IMR-90 (cell line): Measurements from ENCODE around the gene RHOT1. TPM values are rescaled to one million over a fixed set of nuclear protein-coding genes. Genes with fewer than 3 reads are reported as not detected.
"Not testable (repeated sequence)": the region's sequence is repeated elsewhere in the genome, so short reads cannot be mapped to it uniquely, and the experiment has no call there.

ENCODE experiments used
- ATAC-seq: fragments of 200-7000 bp; cut with Tn5 transposase; 2 replicates; pipeline ENCODE4 v1.9.1; 2020; ENCODE audit warnings: low read depth, mild to moderate bottlenecking, moderate library complexity
- BruUV-seq: library from RNA; stranded (reverse); fragments of 400-500 nt; replicated peaks from 2 replicates; lab custom pipeline; 2021; lab: Mats Ljungman, UMichigan
- CTCF ChIA-PET: fragments of 300-600 bp; formaldehyde crosslinking; extraction: SDS; loops from one replicate; lab custom pipeline; 2021; ENCODE audit warnings: antibody characterized with exemption; lab: Yijun Ruan, JAX
- POLR2A ChIA-PET: fragments of 300-600 bp; sonication (Branson Sonifier 250); formaldehyde crosslinking; loops from one replicate; lab custom pipeline; 2022; ENCODE audit warnings: antibody characterized with exemption; ENCODE audit not compliant: unreplicated experiment; lab: Charles Lee
- DNase-seq: peaks from one replicate; pipeline ENCODE4 v3.0.0; 2013
- H2AFZ ChIP-seq: replicated peaks from 2 replicates; pipeline ENCODE3; 2013; ENCODE audit warnings: low read length, mild to moderate bottlenecking; ENCODE audit not compliant: poor library complexity
- H2AK5ac ChIP-seq: 2 replicates; pipeline ENCODE4 v1.6.1; 2013; ENCODE audit warnings: low read depth, low read length, inconsistent platforms
- H2AK9ac ChIP-seq: replicated peaks from 2 replicates; pipeline ENCODE3; 2013; ENCODE audit warnings: mild to moderate bottlenecking, low read depth, low read length, moderate library complexity; ENCODE audit not compliant: poor library complexity
- H2BK120ac ChIP-seq: 2 replicates; pipeline ENCODE4 v1.6.1; 2013; ENCODE audit warnings: low read depth, low read length, inconsistent platforms
- H2BK15ac ChIP-seq: 3 replicates; pipeline ENCODE4 v1.6.1; 2013; ENCODE audit warnings: low read depth, low read length, inconsistent platforms
- H2BK20ac ChIP-seq: 2 replicates; pipeline ENCODE4 v1.6.1; 2013; ENCODE audit warnings: low read depth, mild to moderate bottlenecking, inconsistent platforms, low read length, moderate library complexity
- H2BK5ac ChIP-seq: 2 replicates; pipeline ENCODE4 v1.6.1; 2013; ENCODE audit warnings: mild to moderate bottlenecking, low read depth, low read length, inconsistent platforms; ENCODE audit not compliant: poor library complexity, severe bottlenecking
- H3K14ac ChIP-seq: replicated peaks from 2 replicates; pipeline ENCODE4 v1.6.1; 2013; ENCODE audit warnings: low read depth, low read length, inconsistent platforms
- H3K18ac ChIP-seq: 2 replicates; pipeline ENCODE4 v1.6.1; 2013; ENCODE audit warnings: low read depth, low read length, control low read depth
- H3K23ac ChIP-seq: 2 replicates; pipeline ENCODE4 v1.6.1; 2013; ENCODE audit warnings: low read depth, low read length, inconsistent platforms
- H3K27ac ChIP-seq: 2 replicates; pipeline ENCODE4 v1.5.1; 2013; ENCODE audit warnings: mild to moderate bottlenecking, control low read depth, low read length; ENCODE audit not compliant: insufficient read depth
- H3K27me3 ChIP-seq: 2 replicates; pipeline ENCODE4 v1.6.1; 2013; ENCODE audit warnings: low read length; ENCODE audit not compliant: control insufficient read depth, insufficient read depth
- H3K36me3 ChIP-seq: 2 replicates; pipeline ENCODE4 v1.6.1; 2013; ENCODE audit warnings: low read length, mixed read lengths; ENCODE audit not compliant: control insufficient read depth, insufficient read depth
- H3K4ac ChIP-seq: 2 replicates; pipeline ENCODE4 v1.6.1; 2013; ENCODE audit warnings: low read depth, low read length, inconsistent platforms
- H3K4me1 ChIP-seq: 2 replicates; pipeline ENCODE4 v1.6.1; 2013; ENCODE audit warnings: low read length, mixed read lengths; ENCODE audit not compliant: control insufficient read depth, insufficient read depth
- H3K4me2 ChIP-seq: 2 replicates; pipeline ENCODE4 v1.6.1; 2013; ENCODE audit warnings: low read depth, mild to moderate bottlenecking, control low read depth, low read length, moderate library complexity
- H3K4me3 ChIP-seq: 2 replicates; pipeline ENCODE4 v1.5.1; 2013; ENCODE audit warnings: low read depth, mild to moderate bottlenecking, control low read depth, low read length, moderate library complexity; ENCODE audit not compliant: insufficient read depth
- H3K56ac ChIP-seq: 2 replicates; pipeline ENCODE4 v1.6.1; 2013; ENCODE audit warnings: low read length, inconsistent platforms; ENCODE audit not compliant: insufficient read depth; ENCODE audit errors: extremely low read depth
- H3K79me1 ChIP-seq, 2 experiments: 2 replicates each; pipeline ENCODE4 v1.6.1; 2013; ENCODE audit warnings: low read length in 2 of 2, inconsistent platforms in 1 of 2, low read depth in 1 of 2
- H3K9ac ChIP-seq: 2 replicates; pipeline ENCODE4 v1.6.1; 2013; ENCODE audit warnings: low read depth, low read length, control low read depth
- H3K9me1 ChIP-seq: 2 replicates; pipeline ENCODE4 v1.6.1; 2013; ENCODE audit warnings: low read length, inconsistent platforms; ENCODE audit not compliant: insufficient read depth
- H3K9me3 ChIP-seq: 2 replicates; pipeline ENCODE4 v1.6.1; 2013; ENCODE audit warnings: low read length; ENCODE audit not compliant: control insufficient read depth, insufficient read depth
- H4K20me1 ChIP-seq: 2 replicates; pipeline ENCODE4 v1.6.1; 2013; ENCODE audit warnings: low read length, inconsistent platforms; ENCODE audit not compliant: insufficient read depth
- H4K5ac ChIP-seq: 2 replicates; pipeline ENCODE4 v1.6.1; 2013; ENCODE audit warnings: mild to moderate bottlenecking, low read depth, low read length, control low read depth
- H4K8ac ChIP-seq, 2 experiments: 2 replicates each; pipeline ENCODE4 v1.6.1; 2013; ENCODE audit warnings: low read depth in 2 of 2, low read length in 2 of 2, control low read depth in 1 of 2, inconsistent platforms in 1 of 2
- H4K91ac ChIP-seq: 2 replicates; pipeline ENCODE4 v1.6.1; 2013; ENCODE audit warnings: low read depth, low read length, inconsistent platforms; ENCODE audit not compliant: insufficient read depth
- WGBS, 2 experiments: methylation state at CpG; one replicate each; pipeline versions ENCODE4 v1.1.5 to v1.1.7; 2013; ENCODE audit warnings: missing lambda C conversion rate in 2 of 2; ENCODE audit not compliant: insufficient read length in 1 of 2; ENCODE audit errors: extremely low coverage in 2 of 2; 5-methylcytosine and 5-hydroxymethylcytosine counted together
- dilution Hi-C: fragments of 300-500 bp; cut with HindIII; formaldehyde crosslinking; loops from one replicate; pipeline ENCODE4 v1.14.3; 2018; ENCODE audit warnings: low sequenced_read_pairs; ENCODE audit not compliant: unreplicated experiment
- in situ Hi-C: fragments of 300-500 bp; cut with MboI; formaldehyde crosslinking; loops from 3 replicates; pipeline ENCODE4 v1.14.3; 2019; ENCODE audit warnings: low sequenced_read_pairs, inconsistent platforms, mixed read lengths
- intact Hi-C: fragments of 100-400 bp; cut with micrococcal nuclease; formaldehyde crosslinking; loops from 2 replicates; pipeline ENCODE4 v1.10.0; 2022
- polyA plus RNA-seq, 3 experiments: library from polyadenylated mRNA; depleted of rRNA; stranded (reverse); fragments of >200 nt; gene quantifications; 2 replicates each; pipeline ENCODE4 v1.2.3, GENCODE V29; 2012; ENCODE audit warnings: low replicate concordance in 1 of 3
- total RNA-seq: library from RNA; depleted of rRNA; stranded (reverse); fragments of >200 nt; gene quantifications from 2 replicates; pipeline ENCODE4 v1.2.3, GENCODE V29; 2012

Gene RHOT1
- total and polyA plus RNA-seq, 2 of the 4 experiments (the other 2 are of a cell fraction): 27.4 to 27.6 TPM

DNA sequence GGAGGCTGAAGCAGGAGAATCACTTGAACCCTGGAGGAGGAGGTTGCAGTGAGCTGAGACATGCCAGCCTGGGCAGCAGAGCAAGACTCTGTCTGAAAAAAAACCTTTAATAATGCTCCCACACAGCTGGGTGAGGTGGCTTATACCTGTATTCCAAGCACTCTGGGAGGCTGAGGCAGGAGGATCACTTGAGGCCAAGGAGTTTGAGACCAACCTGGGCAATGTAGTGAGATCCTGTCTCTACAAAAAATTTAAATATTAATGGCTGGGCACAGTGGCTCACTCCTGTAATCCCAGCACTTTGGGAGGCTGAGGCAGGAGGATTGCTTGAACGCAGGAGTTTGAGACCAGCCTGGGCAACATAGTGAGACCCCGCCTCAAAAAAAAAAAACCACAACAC lies 2.1 kb downstream of the RHOT1 start:
- H3K56ac ChIP-seq, BruUV-seq, H3K9me3 ChIP-seq, H4K5ac ChIP-seq, H3K36me3 ChIP-seq, CTCF ChIA-PET, H2BK120ac ChIP-seq, H3K27me3 ChIP-seq, H4K20me1 ChIP-seq, H3K4me2 ChIP-seq, H3K23ac ChIP-seq, ATAC-seq, intact Hi-C loops, in situ Hi-C loops, H2AK5ac ChIP-seq, H2BK15ac ChIP-seq, H2BK20ac ChIP-seq, H3K18ac ChIP-seq, H2AFZ ChIP-seq, DNase-seq, H3K9me1 ChIP-seq, dilution Hi-C loops, H3K4me3 ChIP-seq, H3K14ac ChIP-seq, H3K27ac ChIP-seq, H4K8ac ChIP-seq, H4K91ac ChIP-seq, H3K9ac ChIP-seq, H3K4ac ChIP-seq, H2AK9ac ChIP-seq, H3K4me1 ChIP-seq, H2BK5ac ChIP-seq: not testable (repeated sequence)
- POLR2A ChIA-PET: interaction anchor here (0.6 kb wide), 1 partner anchor 91 kb away, joined by 3 read pairs; no protein-coding TSS in a partner anchor
- H3K79me1 ChIP-seq: peaks cover 20 to 50% of the 10 kb centered on the region in 2 experiments
- no CpG with 5 or more reads among the region's 2 CpGs for WGBS, 2 experiments
